SK-N-SH (cell line): Measurements from ENCODE around the gene ADAMTS2. TPM values are rescaled to one million over a fixed set of nuclear protein-coding genes. Genes with fewer than 3 reads are reported as not detected.

Experiments
- CTCF ChIA-PET: fragments of 300-600, 350-600 bp; formaldehyde crosslinking; extraction: SDS; loops from one replicate; lab custom pipeline; 2021; lab: Yijun Ruan, JAX
- POLR2A ChIA-PET: fragments of 350-600 bp; sonication (Branson Sonifier 250); formaldehyde crosslinking; extraction: SDS; loops from one replicate; lab custom pipeline; 2020; ENCODE audit warnings: antibody characterized with exemption, inconsistent platforms; lab: Yijun Ruan, JAX
- DNase-seq: peaks from one replicate; pipeline ENCODE4 v3.0.0; 2012
- H2AFZ ChIP-seq: fragments of 200-600 bp; sonication (generic); 2 replicates; pipeline ENCODE4 v1.8.1; 2016; ENCODE audit warnings: antibody characterized with exemption, mild to moderate bottlenecking, low read depth
- H3F3A ChIP-seq: fragments of 200-600 bp; sonication (generic); replicated peaks from 2 replicates; pipeline ENCODE3; 2016; ENCODE audit warnings: antibody characterized with exemption, mild to moderate bottlenecking; ENCODE audit not compliant: insufficient read depth
- H3K27ac ChIP-seq, 2 experiments: fragments of 200-500 bp in 1 of 2; fragments of 200-600 bp in 1 of 2; sonication (Bioruptor generic) in 1 of 2; sonication (generic), shearing (Covaris generic) in 1 of 2; 2 replicates each; pipeline versions ENCODE4 v1.5.1 to v1.6.1; 2014 to 2016; ENCODE audit warnings: low read depth in 2 of 2, inconsistent platforms in 1 of 2, low read length in 1 of 2, mild to moderate bottlenecking in 1 of 2, mixed read lengths in 1 of 2
- H3K27me3 ChIP-seq: fragments of 200-600 bp; sonication (generic), shearing (Covaris generic); 2 replicates; pipeline ENCODE4 v1.6.1; 2016; ENCODE audit warnings: mixed run types; ENCODE audit not compliant: insufficient read depth
- H3K36me3 ChIP-seq, 2 experiments: fragments of 200-500 bp in 1 of 2; fragments of 200-600 bp in 1 of 2; sonication (Bioruptor generic) in 1 of 2; sonication (generic) in 1 of 2; replicated peaks in 1 of 2; 2 replicates each; pipeline versions ENCODE3 to v1.5.1; 2014 to 2016; ENCODE audit warnings: low read length in 1 of 2, mild to moderate bottlenecking in 1 of 2; ENCODE audit not compliant: insufficient read depth in 2 of 2, control insufficient read depth in 1 of 2
- H3K4me1 ChIP-seq, 2 experiments: fragments of 200-500 bp in 1 of 2; fragments of 200-600 bp in 1 of 2; sonication (Bioruptor generic) in 1 of 2; sonication (generic), shearing (Covaris generic) in 1 of 2; 2 replicates each; pipeline versions ENCODE4 v1.5.1 to v1.6.1; 2014 to 2016; ENCODE audit warnings: low read depth in 1 of 2, low read length in 1 of 2, mixed run types in 1 of 2; ENCODE audit not compliant: insufficient read depth in 2 of 2, control insufficient read depth in 1 of 2
- H3K4me2 ChIP-seq: fragments of 200-600 bp; sonication (generic), shearing (Covaris generic); 2 replicates; pipeline ENCODE4 v1.6.1; 2017; ENCODE audit warnings: mixed run types
- H3K4me3 ChIP-seq, 2 experiments: fragments of 200-500 bp in 1 of 2; fragments of 200-600 bp in 1 of 2; sonication (Bioruptor generic) in 1 of 2; sonication (generic), shearing (Covaris generic) in 1 of 2; 2 replicates each; pipeline versions ENCODE4 v1.5.1 to v1.8.1; 2014 to 2016; ENCODE audit warnings: low read depth in 2 of 2, inconsistent platforms in 1 of 2, low read length in 1 of 2, mild to moderate bottlenecking in 1 of 2, mixed read lengths in 1 of 2, moderate library complexity in 1 of 2
- H3K79me2 ChIP-seq: fragments of 200-600 bp; sonication (generic); 2 replicates; pipeline ENCODE4 v1.8.1; 2017; ENCODE audit warnings: mild to moderate bottlenecking; ENCODE audit not compliant: insufficient read depth
- H3K9ac ChIP-seq: fragments of 200-600 bp; sonication (generic); 2 replicates; pipeline ENCODE4 v1.6.1; 2017; ENCODE audit warnings: mixed run types
- H3K9me2 ChIP-seq: fragments of 200-600 bp; sonication (generic); 2 replicates; pipeline ENCODE4 v1.6.1; 2017; ENCODE audit warnings: mixed run types
- H3K9me3 ChIP-seq: fragments of 200-600 bp; sonication (generic); 2 replicates; pipeline ENCODE4 v1.6.1; 2017; ENCODE audit warnings: mixed run types, mild to moderate bottlenecking, moderate library complexity
- H4K20me1 ChIP-seq: fragments of 200-600 bp; sonication (generic); 2 replicates; pipeline ENCODE4 v1.6.1; 2017; ENCODE audit warnings: mild to moderate bottlenecking, mixed run types; ENCODE audit not compliant: insufficient read depth
- FOXJ3 ChIP-seq: sonication (generic); formaldehyde crosslinking; IDR thresholded peaks from 2 replicates; pipeline ENCODE4 v1.5.1; 2020; ENCODE audit warnings: mild to moderate bottlenecking, missing genetic modification reagents
- FOXM1 ChIP-seq: IDR thresholded peaks from 2 replicates; pipeline ENCODE4 v1.4.0; 2012; ENCODE audit warnings: low read depth, mild to moderate bottlenecking
- GATA2 ChIP-seq: sonication (generic); formaldehyde crosslinking; IDR thresholded peaks from 2 replicates; pipeline ENCODE4 v1.5.0; 2020; ENCODE audit warnings: mild to moderate bottlenecking, missing genetic modification reagents
- JUND ChIP-seq: IDR thresholded peaks from 2 replicates; pipeline ENCODE4 v1.4.0; 2012
- MXI1 ChIP-seq: IDR thresholded peaks from 2 replicates; pipeline ENCODE4 v1.6.1; 2012; ENCODE audit warnings: mild to moderate bottlenecking, low read depth, low read length, improper control_type of control experiment
- NRF1 ChIP-seq: IDR thresholded peaks from 2 replicates; pipeline ENCODE4 v1.6.1; 2012; ENCODE audit warnings: low read depth, mild to moderate bottlenecking, low read length
- POLR2AphosphoS5 ChIP-seq: IDR thresholded peaks from 2 replicates; pipeline ENCODE4 v1.6.1; 2012; ENCODE audit warnings: low read depth, low read length
- RAD21 ChIP-seq: IDR thresholded peaks from 2 replicates; pipeline ENCODE4 v1.6.1; 2012; ENCODE audit warnings: mild to moderate bottlenecking, low read length
- RCOR1 ChIP-seq: fragments of 150-350 bp; IDR thresholded peaks from 2 replicates; pipeline ENCODE4 v1.6.1; 2017; ENCODE audit warnings: antibody characterized with exemption, low read length
- SIN3A ChIP-seq: IDR thresholded peaks from 2 replicates; pipeline ENCODE4 v1.6.1; 2012; ENCODE audit warnings: low read depth, mild to moderate bottlenecking, low read length, moderate library complexity, borderline replicate concordance
- TCF12 ChIP-seq: IDR thresholded peaks from 2 replicates; pipeline ENCODE4 v1.4.0; 2012
- WGBS: methylation state at CpG from one replicate; pipeline ENCODE4 v1.1.6; 2017; ENCODE audit warnings: low lambda C conversion rate; 5-methylcytosine and 5-hydroxymethylcytosine counted together
- polyA plus RNA-seq, 3 experiments: library from polyadenylated mRNA; depleted of rRNA; stranded (reverse); fragments of >200 nt; gene quantifications; 2 replicates each; pipeline ENCODE4 v1.2.3, GENCODE V29; 2012
- TF ChIP-seq, protein P1 (sequence below): IDR thresholded peaks from 2 replicates; pipeline ENCODE4 v1.4.0; 2012; ENCODE audit warnings: low read depth
- TF ChIP-seq, protein P2 (sequence below): IDR thresholded peaks from 2 replicates; pipeline ENCODE4 v1.4.0; 2012; ENCODE audit warnings: low read depth, borderline replicate concordance

The ADAMTS2 gene
- polyA plus RNA-seq, 1 of the 3 experiments (the other 2 are of a cell fraction): 0.12 TPM

GRCh38 chr5:179139936-179140235, 205.4 kb downstream of the ADAMTS2 start:
- 52% methylated on average over 4 of the region's 10 CpGs for WGBS
- Histone ChIP-seq H3F3A (no peaks in the 10 kb centered on the region), H3K79me2 (no peaks in the 10 kb centered on the region), H3K9ac (no peak overlapping the region), H3K36me3 (no peaks in the 10 kb centered on the region), H4K20me1 (no peaks in the 10 kb centered on the region), H3K4me3 (no peak overlapping the region), H3K4me2 (no peak overlapping the region), H3K27ac (no peak overlapping the region), H3K9me3 (no peaks in the 10 kb centered on the region), H3K4me1 (peaks cover 0 to 23% of the 10 kb centered on the region in 2 experiments; a peak in 2 of 4 replicates), H3K9me2 (no peaks in the 10 kb centered on the region), H2AFZ (no peak overlapping the region), H3K27me3 (no peaks in the 10 kb centered on the region)
- CTCF ChIA-PET: interaction anchor here (0.7 kb wide), 1 partner anchor 28 kb away, joined by 3 read pairs; no protein-coding TSS in a partner anchor
- TF ChIP-seq, protein P1, sequence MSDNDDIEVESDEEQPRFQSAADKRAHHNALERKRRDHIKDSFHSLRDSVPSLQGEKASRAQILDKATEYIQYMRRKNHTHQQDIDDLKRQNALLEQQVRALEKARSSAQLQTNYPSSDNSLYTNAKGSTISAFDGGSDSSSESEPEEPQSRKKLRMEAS: no peak
- TF ChIP-seq POLR2AphosphoS5: no peak
- POLR2A ChIA-PET: no interaction called here
- no peak for DNase-seq

- H3K27me3 ChIP-seq: no peaks in the 10 kb centered on the region
- H3K9me3 ChIP-seq: no peaks in the 10 kb centered on the region
- TF ChIP-seq NRF1 (no peak), RCOR1 (no peak), FOXJ3 (CRISPR knock-in tag) (no peak), GATA2 (CRISPR knock-in tag) (no peak), RAD21 (no peak), MXI1 (no peak), TCF12 (no peak), JUND (no peak), FOXM1 (no peak), SIN3A (no peak)
- TF ChIP-seq, protein P2, sequence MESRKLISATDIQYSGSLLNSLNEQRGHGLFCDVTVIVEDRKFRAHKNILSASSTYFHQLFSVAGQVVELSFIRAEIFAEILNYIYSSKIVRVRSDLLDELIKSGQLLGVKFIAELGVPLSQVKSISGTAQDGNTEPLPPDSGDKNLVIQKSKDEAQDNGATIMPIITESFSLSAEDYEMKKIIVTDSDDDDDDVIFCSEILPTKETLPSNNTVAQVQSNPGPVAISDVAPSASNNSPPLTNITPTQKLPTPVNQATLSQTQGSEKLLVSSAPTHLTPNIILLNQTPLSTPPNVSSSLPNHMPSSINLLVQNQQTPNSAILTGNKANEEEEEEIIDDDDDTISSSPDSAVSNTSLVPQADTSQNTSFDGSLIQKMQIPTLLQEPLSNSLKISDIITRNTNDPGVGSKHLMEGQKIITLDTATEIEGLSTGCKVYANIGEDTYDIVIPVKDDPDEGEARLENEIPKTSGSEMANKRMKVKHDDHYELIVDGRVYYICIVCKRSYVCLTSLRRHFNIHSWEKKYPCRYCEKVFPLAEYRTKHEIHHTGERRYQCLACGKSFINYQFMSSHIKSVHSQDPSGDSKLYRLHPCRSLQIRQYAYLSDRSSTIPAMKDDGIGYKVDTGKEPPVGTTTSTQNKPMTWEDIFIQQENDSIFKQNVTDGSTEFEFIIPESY: no peak
- no peaks in the 10 kb centered on the region for H3K36me3 ChIP-seq
- no peak for DNase-seq
- no peak overlapping the region for H3K4me2 ChIP-seq
- H2AFZ ChIP-seq: no peak overlapping the region
- no peaks in the 10 kb centered on the region for H3F3A ChIP-seq
- WGBS: 72% methylated on average over 15 of the region's 26 CpGs
- H4K20me1 ChIP-seq: no peaks in the 10 kb centered on the region
- H3K9me2 ChIP-seq: no peaks in the 10 kb centered on the region
- H3K9ac ChIP-seq: no peak overlapping the region
- no peak overlapping the region for H3K4me3 ChIP-seq
- no peaks in the 10 kb centered on the region for H3K79me2 ChIP-seq
- H3K4me1 ChIP-seq: peaks cover 0 to 23% of the 10 kb centered on the region in 2 experiments; a peak in 2 of 4 replicates
- ChIA-PET POLR2A (no interaction called here), CTCF (interaction anchor here (0.7 kb wide), 1 partner anchor 28 kb away, joined by 3 read pairs; no protein-coding TSS in a partner anchor)
- no peak overlapping the region for H3K27ac ChIP-seq
These were observed 205.9 kb downstream of the ADAMTS2 start for GRCh38 chr5:179139111-179139935.
